ENCODE data around the gene HYAL3.

HYAL3 gene, protein sequence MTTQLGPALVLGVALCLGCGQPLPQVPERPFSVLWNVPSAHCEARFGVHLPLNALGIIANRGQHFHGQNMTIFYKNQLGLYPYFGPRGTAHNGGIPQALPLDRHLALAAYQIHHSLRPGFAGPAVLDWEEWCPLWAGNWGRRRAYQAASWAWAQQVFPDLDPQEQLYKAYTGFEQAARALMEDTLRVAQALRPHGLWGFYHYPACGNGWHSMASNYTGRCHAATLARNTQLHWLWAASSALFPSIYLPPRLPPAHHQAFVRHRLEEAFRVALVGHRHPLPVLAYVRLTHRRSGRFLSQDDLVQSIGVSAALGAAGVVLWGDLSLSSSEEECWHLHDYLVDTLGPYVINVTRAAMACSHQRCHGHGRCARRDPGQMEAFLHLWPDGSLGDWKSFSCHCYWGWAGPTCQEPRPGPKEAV

DNA sequence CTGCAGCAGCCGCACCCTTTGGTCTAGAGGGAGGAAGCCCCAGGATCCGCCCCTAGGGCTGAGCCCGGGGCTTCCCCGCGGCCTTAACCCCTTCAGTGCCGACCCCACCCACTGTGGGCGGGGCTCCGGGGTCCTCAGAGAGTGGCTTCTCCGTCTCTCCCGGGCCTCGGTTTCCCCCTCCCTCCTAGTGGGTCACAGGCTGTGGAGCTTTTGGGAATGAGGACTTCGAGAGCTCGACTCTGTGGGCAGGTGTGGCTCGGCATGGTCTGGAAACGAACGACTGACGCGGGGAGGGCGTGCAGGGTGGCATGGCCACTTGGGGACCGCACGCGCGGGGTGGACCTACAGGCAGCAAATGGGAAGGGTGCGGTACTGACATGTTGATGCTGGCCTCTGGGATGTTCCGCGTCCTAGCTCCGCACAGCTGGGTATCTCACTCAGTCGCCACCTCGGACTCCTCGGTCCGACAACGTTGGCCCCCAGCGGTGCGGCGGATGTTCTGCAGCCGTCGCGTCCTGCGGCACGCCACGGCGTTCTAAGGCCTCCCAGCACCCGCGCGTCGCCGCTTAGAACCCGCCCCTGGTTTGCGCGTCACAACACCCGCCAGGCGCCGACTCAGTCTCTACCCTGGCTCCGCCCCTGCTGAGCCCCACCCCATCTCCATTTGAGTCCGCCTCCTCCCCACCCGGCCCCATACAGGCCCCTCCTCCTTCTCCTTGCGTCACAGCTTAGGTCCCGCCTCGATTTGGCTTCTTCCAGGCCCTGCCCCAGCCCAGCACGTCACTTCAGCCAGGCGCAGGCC lies at the start of gene HYAL3, which contains the start of gene NAA80:
Gene HYAL3, minus strand, starts transcription at position 570 of the 802 bp plus-strand sequence. CDS start 3,803 bp downstream, outside the sequence.
Gene NAA80, minus strand, starts transcription at position 570 of the 802 bp plus-strand sequence. CDS start 1,942 bp downstream, outside the sequence.
- DNase-seq: peak; percentile 100

DNA sequence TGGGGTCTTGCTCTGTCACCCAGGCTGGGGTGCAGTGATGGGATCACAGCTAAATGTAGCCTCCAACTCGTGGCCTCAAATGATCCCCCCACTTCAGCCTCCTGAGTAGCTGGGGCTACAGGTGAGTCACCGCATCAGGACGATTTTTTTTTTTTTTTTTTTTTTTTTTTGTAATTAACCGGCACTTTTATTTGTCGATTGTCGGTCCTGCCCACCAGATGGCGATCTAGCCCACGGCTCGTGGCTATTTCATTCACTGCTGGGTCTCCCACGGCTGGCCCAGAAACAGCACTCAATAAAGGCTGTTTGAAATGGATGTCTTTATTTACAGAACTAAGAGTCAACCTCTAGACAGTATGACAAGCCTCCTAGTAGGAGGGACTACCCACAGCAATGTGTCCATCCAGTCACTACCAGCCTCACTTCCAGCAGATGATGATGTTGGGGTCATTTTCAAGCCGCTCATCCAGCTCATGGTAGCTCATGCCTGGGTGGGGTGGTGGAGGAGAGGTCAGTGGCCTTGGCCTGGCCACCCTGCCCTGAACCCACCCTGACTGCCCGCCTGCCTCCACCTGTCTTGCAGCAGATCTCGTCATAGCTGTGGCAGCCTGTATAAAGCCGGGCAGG lies 48.1 kb upstream of the HYAL3 start:
- DNase-seq: peak; percentile 81

DNA sequence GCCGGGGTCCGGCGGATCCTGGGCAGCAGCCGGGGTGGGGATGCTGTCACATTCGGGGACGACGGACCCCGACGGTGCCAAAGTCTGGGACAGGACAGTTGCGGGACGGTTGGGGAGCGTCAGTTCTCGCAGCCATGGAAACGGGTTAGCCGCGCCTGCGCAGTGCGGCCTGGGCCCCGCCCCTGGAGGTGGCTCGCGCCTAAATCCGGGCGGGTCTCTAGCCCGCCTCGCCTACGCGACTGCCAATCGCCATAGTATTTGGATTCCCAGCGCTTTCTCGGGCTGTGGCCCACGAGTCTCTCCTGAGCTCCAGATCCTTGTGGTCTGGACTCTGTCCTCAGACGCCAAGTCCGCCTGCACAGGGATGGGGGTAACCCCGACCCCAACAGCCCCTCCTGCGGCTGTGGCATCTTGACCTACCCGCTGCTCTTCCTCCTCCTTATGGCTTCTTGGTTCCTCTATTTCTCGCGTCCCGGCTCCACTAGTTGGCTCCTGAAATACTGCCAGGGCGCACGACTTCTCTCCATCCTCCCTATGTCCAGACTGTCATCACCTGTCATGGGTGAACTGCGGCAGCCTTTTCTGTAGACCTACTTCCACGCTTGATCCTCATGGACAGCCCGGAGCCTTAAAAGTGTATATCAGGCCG lies 46.5 kb upstream of the HYAL3 start, which contains the start of gene ZMYND10:
Gene ZMYND10, minus strand, starts transcription at position 147 of the 649 bp plus-strand sequence. CDS start 153 bp downstream, outside the sequence.
- DNase-seq: peak; percentile 87

DNA sequence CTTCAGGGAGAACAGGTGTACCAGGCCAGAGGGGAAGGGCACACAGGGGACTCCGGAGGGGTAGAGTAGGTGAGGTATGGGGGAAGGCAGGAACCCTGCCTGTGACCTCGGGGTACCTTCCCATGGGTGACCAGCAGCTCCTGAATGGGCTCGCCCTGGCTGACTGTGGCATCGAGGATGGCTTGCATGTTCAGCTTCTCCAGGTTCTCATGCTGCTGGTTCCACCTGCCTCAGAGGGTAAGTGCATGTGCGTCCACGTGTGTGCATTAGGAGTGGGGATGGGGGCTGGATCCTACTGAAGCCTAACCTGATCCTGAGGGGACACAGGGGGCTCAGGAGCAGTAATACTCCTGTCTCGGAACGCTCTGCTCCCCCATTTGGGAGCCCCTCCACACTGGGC lies 45.8 kb upstream of the HYAL3 start:
- DNase-seq: no peak

DNA sequence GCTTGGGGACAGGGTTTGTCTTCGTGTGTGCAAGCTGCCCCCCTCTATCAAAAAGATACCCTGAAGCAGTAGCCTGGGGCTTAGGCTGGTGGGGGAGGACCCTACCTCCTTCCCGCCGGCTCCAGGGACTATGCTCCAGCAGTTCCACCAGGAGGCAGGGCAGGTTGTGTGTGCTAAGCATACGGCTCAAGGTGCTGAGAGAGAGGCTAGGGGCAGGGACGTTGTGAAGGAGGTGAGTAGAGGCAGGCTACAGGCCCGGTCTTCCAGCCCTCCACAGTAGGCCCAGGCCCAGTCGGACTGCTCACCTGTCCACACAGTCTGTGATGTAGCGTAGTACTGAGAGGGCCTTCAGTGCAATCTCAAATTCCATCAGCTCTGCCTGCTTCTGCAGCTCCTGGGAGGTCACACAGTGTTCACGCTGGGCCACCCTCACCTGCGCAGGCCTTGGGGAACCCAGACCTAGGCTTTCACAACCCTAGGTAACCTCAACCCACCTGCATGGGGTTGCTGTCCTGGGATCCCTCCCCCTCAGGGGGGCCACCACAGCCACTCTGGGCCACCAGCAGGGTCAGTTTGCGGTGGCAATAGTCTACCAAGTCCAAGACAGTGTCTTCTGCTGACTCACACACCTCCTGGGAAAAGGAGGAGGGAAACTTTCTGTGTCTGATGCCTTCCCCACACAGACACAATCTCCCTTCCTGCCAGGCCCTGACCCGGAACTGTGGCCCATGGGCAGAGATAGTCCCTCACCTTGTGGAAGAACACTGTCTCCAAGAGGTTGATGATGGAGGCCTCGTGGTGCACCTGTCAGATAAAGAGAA lies 43.8 kb upstream of the HYAL3 start:
- DNase-seq: no peak

DNA sequence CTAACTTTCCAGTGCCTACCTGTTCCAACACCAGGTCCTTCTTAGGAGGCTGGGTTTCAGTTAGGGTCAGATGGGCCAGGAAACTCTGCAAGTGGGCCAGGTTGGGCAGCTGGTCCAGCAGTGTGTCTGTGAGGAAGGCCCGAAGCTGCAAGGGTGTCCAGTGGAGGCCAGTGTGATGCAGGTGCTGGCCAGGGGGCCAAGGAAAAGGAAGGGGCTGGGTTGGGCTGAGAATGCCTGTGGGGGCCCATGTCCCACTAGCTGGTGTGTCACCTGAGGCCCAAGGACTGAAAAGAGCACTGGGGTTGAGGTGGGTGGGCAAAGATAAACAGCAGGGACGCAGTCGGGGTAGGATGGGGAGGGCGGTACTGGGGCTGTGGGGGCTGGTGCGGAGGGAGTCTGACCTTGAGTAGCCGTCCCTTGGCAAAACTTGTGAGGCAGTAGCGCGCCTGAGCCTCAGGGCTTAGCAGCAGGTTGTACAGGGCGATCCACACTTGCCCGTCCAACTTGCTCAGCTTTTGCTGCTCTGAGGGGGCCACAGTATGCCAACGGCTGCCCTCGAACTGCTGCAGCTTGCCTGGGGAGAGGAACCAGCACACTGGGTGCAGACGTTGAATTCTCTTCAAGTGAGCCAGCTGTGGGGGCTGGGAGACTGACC lies 42.9 kb upstream of the HYAL3 start:
- DNase-seq: no peak

DNA sequence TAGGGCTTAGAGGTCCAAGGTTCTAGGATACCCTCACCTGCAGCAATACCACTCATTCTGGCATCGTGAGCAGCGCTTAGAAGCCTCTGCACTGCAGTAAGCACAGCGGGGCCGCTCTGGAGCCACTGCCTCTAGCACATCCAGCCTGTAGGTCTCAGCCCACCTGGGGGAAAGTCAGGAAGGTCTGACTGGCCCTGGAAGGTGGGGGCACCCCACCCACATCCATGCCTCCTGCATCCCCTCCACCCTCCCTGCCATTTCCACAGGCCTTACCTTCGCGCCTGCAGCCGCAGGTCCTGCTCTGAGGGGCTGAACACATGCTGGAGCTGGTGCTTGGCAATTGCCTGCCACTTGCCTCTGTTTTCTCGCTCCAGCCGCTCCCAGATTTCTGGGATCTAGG lies 42.3 kb upstream of the HYAL3 start:
- no peak for DNase-seq

DNA sequence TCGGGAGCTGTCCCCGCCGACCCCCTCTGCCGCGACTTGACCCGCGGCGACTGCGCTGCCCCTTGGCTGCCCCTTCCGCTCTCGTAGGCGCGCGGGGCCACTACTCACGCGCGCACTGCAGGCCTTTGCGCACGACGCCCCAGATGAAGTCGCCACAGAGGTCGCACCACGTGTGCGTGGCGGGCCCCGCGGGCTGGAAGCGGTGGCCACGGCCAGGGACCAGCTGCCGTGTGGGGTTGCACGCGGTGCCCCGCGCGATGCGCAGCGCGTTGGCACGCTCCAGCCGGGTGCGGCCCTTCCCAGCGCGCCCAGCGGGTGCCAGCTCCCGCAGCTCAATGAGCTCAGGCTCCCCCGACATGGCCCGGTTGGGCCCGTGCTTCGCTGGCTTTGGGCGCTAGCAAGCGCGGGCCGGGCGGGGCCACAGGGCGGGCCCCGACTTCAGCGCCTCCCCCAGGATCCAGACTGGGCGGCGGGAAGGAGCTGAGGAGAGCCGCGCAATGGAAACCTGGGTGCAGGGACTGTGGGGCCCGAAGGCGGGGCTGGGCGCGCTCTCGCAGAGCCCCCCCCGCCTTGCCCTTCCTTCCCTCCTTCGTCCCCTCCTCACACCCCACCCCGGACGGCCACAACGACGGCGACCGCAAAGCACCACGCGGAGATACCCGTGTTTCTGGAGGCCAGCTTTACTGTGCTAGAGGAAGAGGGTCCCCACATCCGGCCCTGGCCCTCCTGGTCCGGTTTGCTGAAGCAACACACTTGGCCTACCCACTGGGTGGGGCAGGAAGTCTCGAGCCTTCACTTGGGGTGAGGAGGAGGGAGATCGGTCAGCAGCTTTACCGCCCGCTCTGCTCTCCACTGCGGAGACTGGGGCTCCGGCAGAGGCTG lies 41.5 kb upstream of the HYAL3 start, which contains the start of gene RASSF1:
Gene RASSF1, minus strand, starts transcription at position 389 of the 882 bp plus-strand sequence. Its CDS starts 31 bp downstream, at position 358.
- peak; percentile 82 for DNase-seq

DNA sequence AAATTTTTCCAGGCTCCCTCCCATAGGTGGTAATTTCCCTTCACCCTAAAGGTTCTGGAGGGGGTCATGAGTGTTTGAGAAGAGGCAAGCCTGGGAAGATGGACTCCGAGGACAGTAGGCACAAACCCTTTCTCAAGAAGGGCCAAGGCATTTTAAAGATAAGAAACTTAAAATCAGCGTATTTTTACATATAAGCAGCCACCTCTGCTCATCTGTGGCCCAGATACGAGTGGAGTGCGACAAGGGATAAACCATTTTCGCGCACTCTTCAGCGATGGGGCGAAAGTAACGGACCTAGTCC lies 40.9 kb upstream of the HYAL3 start:
- no peak for DNase-seq

DNA sequence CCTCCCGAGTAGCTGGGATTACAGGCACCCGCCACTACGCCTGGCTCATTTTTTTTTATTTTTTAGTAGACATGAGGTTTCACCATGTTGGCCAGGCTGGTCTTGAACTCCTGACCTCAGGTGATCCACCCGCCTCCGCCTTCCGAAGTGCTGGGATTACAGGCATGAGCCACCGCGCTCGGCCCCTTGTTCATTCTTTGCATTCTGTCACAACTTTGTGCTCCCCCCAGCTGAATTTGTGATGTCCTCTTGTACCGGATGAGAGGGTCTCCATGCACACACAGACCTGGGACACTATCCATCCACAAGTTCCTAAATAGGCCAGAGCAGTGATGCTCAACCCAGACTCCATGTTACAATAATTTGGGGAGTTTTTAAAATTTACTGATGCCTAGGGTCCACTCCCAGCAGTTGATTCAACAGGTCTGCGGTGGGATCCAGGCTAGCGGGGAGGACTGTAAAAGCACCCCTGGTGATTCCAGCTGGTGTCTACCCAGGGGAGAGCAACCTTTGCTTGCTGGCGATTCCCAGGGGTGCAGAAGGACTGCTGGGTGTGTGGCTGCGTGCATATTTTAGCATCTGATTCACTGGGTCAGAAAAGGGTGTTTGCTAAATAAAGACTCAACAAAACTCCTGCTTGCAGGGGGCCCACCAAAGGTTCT lies 40.4 kb upstream of the HYAL3 start:
- DNase-seq: no peak

DNA sequence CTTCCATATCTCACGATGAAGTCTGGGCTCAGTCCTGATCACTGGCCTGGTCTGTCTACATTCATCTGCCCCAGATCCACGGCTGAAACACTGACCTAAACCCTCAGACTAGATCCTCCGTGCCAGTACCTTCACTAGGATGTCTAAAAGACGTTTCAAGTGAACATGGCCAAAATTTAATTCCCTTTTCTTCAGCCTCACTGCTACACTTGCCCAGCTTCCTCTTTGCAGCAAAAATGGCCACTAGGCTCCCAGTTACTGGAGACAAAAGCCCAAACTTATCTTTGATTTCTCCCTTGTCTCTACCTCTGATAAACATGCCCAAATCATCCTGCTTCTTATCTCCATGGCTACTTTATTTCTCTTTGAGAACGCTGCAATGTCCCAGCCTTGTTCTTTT lies 39.8 kb upstream of the HYAL3 start:
- DNase-seq: no peak

DNA sequence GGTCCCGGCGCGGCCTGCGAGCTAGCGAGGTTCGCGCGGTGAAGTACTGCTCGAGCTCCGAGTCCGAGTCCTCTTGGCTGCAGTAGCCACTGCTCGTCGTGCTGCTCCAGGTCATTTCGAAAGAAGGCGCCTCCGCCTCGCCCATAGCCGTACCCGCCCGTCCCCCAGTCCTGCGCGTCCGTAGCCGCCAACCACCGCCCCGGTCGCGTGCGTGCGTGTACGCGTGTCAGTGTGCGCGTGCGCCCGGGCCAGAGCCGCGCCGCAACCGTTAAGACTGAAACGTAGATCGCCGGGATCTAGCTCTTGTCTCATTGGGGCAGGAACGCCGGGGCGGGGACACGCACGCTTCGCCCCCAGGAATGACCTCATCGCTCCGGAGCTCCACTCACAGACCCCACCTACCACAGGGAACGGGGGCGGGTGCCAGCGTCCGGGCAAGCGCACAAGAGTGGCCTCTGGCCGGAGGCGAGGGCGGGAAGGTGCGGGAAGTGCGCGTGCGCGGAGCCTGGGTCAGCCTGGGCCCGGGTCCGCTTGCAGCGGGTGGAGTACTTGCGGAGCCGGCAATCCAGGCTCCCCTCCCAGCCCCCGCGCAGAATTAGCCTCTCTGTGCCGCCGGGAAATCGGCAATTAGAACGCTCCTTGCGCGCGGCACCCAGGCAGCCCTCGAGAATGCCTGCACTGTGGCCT lies 38.1 kb upstream of the HYAL3 start:
- peak; percentile 98 for DNase-seq

DNA sequence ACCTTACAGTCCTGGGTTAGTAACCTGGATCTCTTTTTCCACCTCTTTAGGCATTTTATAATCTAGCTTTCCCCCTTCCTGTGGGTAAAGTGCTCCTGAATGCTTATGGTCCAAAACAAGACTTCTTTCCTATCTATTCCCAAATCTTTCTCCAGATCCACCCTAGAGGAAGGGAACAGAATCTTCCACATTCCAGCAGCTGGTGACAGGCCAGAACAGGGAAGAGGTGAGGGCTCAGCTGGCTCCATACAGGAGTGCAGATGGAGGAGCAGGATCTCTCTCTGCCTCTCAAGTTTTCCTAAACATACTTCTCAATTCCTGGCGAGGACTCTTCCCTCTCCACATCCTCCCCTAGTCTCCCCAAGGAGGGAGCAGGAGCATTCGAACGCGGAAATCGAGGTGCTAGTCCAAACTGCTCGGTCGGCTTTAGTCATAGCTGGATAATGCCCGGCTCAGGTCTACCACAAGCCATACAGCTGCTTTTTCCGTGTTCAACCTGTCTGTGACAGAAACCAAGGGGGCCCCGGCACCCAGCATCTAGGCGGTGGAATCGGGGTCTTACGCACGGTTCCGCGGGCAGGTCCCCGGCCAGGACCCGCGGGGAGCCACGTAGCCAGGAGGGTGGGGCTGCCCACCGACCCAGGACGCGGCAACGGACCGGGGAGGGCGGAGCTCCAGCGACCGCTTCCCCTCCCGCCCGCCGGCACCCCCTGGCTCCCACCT lies 37.4 kb upstream of the HYAL3 start:
- DNase-seq: no peak

DNA sequence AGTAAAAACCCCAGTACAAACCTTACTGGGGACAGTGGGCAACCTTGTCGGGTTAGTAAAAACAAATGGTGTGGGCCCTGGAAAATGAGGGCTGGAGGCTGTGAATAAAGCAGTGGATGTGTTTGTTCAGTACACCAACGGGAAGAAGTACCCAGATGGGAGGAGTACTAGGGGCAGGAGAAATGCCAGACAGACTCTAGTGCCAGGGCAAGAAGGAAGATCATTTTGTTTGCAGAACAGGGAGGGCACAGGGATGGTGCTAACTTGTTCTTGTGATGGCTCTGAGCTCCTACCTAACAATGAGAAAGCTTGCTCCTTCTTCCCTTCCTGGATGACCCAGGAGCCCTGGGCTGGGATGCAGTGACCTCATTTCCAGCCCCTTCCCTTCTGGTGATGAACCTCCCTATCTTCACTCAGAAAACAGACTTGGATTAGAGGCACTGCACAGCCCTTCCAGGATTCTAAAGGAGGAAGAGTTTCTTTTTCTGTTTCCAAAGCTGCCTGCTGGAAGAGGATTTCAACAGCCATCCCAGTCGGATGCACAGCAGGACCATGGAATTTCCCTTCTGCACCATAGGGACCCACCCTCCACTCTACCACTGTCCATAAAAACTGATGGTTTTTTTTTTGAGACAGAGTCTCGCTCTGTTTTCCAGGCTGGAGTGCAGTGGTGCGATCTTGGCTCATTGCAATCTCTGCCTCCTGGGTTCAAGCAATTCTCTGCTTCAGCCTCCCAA lies 35.3 kb upstream of the HYAL3 start:
- no peak for DNase-seq

DNA sequence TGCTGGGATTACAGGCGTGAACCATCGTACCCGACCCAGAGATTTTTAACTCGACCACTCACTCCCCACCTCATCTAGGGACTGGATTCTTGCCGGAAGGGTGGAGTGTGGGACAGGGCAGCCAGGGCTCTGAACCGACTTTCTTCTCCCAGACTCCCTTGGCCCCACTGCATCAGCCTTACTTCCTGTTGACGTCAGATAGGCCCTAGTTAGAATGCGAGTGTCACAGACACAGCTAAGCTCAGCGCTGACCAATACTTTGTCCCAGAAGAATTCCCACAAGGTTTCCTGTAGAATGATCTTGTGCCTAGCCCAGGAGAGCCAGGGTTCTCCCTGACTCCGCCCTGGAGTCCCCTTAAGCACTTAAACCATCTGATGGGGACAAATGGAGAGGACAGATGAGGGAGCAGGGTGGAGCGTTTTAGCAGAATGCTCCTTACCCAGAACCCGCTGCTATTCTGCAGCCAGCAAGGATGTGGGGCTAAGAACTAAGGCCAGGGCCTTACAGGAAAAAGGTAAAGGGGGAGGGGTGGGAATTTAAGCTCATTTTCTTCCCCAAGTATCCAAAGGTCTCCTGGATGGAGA lies 34.6 kb upstream of the HYAL3 start:
- no peak for DNase-seq

DNA sequence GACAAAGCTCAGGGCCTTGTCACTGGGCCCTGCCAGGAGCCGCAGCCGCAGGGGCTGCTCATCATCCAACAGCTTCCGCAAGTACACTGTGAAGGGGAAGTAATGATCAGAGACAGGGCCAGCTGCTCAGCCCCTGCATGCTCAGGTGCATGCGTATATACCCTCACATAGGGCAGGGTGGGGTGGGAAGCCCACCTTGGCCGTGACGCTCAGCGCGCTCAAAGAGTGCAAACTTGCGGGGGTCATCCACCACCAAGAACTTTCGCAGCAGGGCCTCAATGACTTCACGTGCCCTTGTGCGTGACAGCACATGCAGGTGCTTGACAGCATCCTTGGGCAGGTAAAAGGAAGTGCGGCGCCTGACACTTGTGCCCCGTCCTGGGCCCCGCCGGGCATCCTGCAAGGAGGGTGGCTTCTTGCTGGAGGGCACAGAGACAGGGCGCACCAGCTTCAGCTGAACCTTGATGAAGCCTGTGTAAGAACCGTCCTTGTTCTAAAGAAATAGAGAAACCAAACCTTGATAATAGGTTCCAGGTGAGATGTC lies 32.2 kb upstream of the HYAL3 start:
- DNase-seq: no peak

DNA sequence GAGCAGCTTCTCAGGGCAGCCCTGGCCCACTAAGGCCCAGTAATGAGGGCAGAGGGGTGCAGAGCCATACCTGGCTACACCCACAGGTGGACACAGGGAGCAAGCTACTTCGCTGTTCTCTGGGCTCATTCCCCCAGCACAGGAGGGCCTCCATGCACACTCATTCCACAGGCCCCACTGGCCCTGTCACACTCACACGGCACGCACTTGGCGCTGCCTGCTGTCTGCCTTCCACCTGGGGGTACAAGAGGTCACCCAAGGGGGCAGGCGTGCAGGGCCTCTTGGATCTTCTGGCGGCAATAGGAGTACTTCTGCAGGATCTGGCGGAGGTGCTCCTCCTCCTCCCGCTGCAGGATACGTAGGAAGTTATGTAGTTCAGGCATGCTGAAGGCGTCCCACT lies 31.1 kb upstream of the HYAL3 start:
- DNase-seq: no peak

All from stimulated activated CD8-positive, alpha-beta memory T cell treated with anti-CD3 and anti-CD28 coated beads, Interleukin-4, amount 100 ng/mL, for 48 hours (primary cell).